GM18499 (cell line): ENCODE data around the gene TK1.
A peak's percentile ranks its signal among the peaks of the same experiment; 100 is the strongest.
"Not testable (repeated sequence)": the region's sequence is repeated elsewhere in the genome, so short reads cannot be mapped to it uniquely, and the experiment has no call there.

Experiments
- ATAC-seq: cut with Tn5 transposase; IDR thresholded peaks from one replicate; pipeline ENCODE4 v1.9.1; 2021; ENCODE audit warnings: moderate number of reproducible peaks; ENCODE audit not compliant: insufficient read depth, unreplicated experiment

TK1 gene

GRCh38 chr17:78180083-78180482 is 6.8 kb downstream of the TK1 start:
- ATAC-seq, result no peak

- ATAC-seq, result no peak
Observed at GRCh38 chr17:78179372-78179771, 7.5 kb downstream of the TK1 start.

- no peak for ATAC-seq
Observed at GRCh38 chr17:78176548-78177025, 10.3 kb downstream of the TK1 start.

GRCh38 chr17:78175643-78175981 is 11.2 kb downstream of the TK1 start:
- ATAC-seq, result no peak

- ATAC-seq, result no peak
Observed at GRCh38 chr17:78174870-78175642, 11.8 kb downstream of the TK1 start.

- no peak for ATAC-seq
Observed at GRCh38 chr17:78174346-78174869, 12.4 kb downstream of the TK1 start.

GRCh38 chr17:78173097-78173715 is 13.6 kb downstream of the TK1 start:
- ATAC-seq, result no peak

GRCh38 chr17:78172249-78173051 is 14.4 kb downstream of the TK1 start:
- ATAC-seq, result no peak

- ATAC-seq, result not testable (repeated sequence)
Observed at GRCh38 chr17:78171591-78172248, 15.1 kb downstream of the TK1 start.

- no peak for ATAC-seq
Observed at GRCh38 chr17:78170692-78171590, 15.9 kb downstream of the TK1 start.

GRCh38 chr17:78168903-78169793 is 17.7 kb downstream of the TK1 start:
- ATAC-seq, result no peak

GRCh38 chr17:78168242-78168902 is 18.5 kb downstream of the TK1 start, which contains the start of gene SYNGR2:
TSS of gene SYNGR2 (plus strand) at chr17:78168581. CDS start at chr17:78168617, 36 bp downstream.
- ATAC-seq, result no peak

- ATAC-seq, result no peak
Observed at GRCh38 chr17:78166416-78166815, 20.4 kb downstream of the TK1 start.

- ATAC-seq, result no peak
Observed at GRCh38 chr17:78164748-78165607, 21.9 kb downstream of the TK1 start.

GRCh38 chr17:78163881-78164747 is 22.7 kb downstream of the TK1 start:
- ATAC-seq, result no peak

- peak; percentile 44 for ATAC-seq
Observed at GRCh38 chr17:78159575-78160158, 27.2 kb downstream of the TK1 start.
